ENCODE data around the gene SNX30.

SNX30 gene

DNA sequence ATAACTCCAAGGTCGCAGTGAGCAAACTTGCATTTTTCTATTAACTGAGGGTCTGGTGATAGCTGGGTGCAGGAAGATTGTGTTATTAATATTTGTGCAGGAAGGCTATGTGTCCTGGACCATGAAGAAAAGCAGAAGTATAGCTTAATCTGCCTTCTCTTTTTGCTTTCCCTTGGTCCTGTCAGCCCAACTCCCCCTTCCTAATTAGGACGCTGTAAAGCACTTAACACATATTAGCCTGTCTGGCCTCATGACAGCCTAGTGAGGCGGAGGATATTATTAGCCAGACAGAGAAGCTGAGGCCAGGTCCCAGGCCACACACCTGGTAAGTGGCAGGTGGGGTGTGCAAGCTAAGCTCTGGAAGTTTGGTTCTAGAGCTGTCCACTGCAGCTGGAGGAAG lies 110.6 kb downstream of the SNX30 start:
- no peak for DNase-seq

DNA sequence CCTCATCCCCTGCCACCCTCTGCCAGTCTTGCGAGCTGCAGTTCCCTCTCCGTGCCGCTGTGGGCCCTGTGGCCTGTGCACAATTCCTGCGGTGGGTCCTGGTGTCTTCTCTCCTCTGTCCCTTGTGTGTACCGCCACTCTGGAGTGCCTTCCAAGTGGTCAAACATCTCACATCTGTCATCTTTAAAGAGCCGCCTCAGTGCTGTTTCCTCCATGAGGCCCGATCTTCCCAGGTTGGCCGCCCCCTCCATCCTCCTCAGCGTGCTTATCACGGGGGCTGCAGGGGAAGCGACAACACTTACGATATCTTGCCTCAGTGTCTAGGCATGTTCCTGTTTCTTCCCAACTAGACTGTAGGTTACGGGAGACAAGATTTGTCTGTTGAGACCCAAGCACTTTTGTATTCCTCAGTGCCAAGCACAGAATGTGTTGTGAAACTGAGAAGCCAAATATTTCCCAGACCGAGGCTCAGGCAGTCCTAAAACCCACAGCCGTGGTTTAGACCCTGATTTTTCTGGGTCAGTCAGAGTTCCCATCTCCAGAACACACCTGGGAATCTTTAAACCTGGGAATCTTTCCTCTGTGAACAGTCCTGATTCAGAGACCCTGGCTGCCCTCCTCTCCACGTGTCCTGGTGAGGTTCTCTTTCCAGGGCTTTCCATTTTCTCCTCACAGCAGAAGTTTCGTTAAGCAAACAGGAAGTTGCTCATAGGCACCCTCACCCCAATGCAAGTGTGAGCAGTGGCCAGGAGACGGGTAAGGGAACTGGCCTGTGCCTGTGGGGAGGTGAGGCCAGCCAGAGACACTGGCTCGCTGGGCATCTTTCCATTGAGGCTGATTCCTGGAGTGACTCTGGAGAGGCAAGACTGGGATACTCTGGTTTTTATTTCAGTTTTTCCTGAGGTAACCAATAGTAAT lies 111.3 kb downstream of the SNX30 start:
- no peak for DNase-seq

DNA sequence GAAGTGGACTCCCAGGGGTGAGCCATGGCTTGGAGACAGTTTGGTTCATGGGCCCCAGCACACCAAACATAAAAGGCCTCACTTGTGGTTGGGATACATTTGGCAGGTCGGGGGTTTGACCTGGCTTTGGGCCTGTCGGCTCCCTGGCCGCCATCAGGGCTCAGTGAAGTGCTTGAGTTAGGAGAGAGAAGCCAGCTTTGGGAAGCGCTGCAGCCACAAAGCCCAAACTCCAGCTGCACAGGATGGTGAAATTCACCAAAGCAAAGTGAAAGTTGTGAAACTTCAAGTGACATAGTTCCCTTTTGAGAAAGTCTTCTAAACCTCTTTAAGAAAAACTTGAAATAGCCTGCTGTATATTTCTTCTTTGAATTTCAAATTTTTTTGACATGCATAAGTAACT lies 112.7 kb downstream of the SNX30 start:
- DNase-seq, result peak; percentile 11

DNA sequence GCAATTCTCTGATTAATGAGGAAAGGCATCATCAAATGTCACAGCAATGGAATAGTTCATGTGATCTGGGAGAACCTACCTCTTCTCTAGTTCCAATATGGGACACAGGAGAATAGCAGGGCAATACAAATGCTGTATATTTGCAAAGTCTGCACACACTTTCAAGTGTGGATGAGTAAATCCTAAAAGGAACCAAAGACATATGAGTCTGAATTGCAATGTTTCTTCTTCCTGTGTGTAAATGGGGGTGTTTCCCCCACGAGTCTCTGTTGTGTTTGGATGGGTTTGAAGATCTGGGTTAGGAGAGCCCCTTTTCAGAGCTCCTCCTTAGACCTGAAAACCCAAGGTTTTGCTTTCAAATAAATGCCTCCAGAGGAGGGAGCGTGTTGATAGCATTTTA lies 113.2 kb downstream of the SNX30 start:
- no peak for DNase-seq

DNA sequence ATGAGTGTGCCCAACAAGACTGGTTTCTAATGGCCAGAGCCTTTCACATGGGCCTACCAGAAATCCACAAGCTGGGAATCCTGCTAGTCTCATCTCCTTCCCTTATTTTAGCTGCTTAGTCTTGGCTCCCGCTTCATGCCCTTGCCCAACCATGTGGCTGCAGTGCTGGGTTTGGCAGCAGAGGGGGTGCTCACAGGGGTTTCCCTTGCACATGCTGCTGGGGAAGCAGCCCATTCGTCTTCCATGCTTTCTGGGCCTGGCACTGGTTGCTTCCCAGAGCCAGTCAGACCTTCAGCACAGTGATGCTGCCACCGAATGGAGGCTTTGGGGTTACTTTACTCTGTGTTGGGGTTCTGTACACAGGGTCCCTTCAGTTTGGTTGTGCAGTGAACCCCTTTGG lies 113.8 kb downstream of the SNX30 start:
- DNase-seq, result no peak

DNA sequence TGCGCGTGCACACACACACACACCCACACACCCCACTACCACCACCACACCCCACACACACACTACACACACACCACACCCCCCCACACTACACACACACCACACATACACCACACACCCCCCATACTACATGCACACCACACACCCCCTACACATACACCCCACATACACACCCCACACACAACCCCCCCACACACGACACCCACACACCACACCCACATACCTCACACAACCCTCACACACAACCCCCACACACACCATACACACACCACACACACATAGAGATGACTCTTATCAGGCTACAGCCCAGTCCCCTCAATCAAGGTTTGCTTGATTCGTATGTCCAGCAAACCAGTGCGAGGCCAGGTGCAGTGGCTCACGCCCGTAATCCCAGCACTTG lies 114.4 kb downstream of the SNX30 start:
- DNase-seq, result no peak

DNA sequence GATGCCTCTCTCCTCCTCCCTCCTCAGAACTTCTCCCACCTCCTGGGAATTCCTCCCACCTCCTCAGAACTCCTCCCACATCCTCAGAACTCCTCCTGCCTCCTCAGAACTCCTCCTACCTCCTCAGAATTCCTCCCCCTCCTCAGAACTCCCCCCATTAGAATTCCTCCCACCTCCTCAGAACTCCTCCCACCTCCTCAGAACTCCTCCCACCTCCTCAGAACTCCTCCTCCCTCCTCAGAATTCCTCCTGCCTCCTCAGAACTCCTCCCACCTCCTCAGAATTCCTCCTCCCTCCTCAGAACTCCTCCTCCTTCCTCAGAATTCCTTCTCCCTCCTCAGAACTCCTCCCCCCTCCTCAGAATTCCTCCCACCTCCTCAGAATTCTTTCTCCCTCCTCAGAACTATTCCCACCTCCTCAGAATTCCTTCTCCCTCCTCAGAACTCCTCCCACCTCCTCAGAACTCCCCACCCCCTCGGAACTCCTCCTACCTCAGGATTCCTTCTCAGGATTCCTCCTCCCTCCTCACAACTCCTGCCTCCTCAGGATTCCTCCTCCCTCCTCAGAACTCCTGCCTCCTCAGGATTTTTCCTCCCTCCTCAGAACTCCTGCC lies 116.2 kb downstream of the SNX30 start:
- DNase-seq, result peak; percentile 65

DNA sequence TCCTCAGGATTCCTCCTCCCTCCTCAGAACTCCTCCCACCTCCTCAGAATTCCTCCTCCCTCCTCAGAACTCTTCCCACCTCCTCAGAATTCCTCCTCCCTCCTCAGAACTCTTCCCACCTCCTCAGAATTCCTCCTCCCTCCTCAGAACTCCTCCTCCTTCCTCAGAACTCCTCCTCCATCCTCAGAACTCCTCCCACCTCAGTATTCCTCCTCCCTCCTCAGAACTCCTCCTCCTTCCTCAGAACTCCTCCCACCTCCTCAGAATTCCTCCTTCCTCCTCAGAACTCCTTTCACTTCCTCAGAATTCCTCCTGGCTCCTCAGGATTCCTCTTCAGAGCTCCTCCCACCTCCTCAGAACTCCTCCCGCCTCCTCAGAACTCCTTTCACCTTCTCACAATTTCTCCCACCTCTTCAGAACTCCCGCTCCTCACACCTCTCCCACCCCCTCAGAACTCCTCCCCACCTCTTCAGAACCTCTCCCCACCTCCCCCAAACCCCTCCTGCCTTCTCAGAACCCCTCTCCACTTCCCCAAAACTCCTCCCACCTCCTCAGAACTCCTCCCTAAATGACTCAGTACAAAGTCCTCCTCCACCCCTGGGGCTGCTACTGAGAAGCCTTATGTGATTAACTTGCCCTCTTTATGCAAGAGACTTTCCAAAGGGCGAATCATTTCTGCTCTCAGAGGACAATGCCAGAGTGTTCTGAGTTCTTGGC lies 116.9 kb downstream of the SNX30 start:
- DNase-seq, result peak; percentile 81

DNA sequence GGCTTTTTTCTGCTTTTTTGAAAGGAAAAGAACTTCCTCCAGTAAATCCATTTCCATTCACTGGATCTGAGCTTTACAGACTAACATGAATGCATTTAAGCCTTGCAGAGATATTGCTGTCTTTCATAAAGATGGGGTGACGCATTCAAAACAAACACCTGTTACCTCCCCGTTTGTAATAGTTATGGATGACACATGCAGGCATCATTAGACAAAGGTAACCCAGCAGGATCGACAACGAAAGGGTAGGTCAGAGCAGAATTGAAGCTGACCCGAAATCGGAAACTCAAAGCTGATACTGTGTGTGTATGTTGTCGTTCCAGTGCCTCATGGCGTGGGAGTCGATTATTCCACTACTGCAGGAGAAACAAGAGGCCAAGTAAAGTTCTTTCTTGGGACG lies 117.9 kb downstream of the SNX30 start:
- DNase-seq, result no peak

DNA sequence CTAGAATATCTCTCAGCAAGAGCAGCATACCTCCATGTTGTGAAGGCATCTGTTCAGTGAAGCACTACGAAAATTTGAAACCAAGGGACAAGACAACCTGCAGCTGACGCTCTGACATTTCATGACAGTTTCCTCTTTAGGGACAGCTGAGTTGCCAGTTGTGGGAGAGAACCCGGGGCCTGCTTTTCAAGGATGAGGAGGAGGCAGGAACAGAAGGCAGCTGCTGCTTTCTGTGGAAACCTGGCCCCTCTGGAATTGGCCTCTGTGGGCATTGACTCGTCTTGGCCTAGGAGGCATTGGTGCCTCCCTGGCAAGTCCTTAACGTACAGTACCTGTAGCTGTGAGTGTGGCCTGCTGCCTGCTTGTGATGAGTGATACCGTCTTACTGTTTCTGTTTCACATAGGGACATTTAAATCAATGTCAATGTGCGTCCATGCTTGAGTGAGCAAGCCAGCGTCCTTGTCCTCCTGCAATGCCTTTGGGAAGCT lies 118.5 kb downstream of the SNX30 start:
- DNase-seq, result no peak

DNA sequence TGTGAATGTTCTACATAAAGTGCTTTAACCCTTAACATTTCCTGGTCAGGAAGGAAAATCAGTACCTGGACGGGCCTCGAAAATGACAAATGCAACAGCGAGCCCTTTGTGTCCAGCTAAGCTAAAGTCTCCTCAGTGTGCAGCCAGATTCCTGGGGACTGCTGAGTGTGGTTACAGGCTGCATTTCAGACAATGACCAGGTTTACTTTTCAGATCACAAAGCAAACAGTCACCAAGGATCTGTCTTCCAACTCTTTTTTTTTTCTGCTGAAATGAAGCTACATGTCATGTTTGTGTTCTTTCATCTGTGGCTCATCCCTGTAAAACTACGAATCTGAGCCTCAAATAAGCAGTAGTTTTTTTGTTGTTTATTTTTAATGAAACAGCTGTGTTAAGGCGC lies 119.4 kb downstream of the SNX30 start:
- DNase-seq, result no peak

DNA sequence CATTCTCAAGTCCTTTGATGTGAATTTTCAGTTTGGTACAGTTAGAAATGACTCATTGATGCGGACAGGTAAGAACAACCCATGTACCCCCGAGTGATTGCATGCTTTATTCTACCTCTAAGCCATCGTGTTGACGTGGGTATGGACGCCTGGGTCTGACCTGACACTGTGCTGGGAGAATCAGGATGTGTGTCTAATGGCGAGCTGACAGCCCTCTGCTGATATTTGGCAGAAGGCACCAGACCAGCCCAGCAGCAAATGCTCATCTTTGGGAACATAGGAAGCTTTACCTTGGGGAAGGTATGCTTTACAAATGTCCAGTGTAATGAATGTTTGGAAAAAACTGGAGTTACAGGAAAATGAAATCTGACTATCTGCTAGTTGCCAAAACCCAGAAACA lies 120.0 kb downstream of the SNX30 start:
- no peak for DNase-seq

DNA sequence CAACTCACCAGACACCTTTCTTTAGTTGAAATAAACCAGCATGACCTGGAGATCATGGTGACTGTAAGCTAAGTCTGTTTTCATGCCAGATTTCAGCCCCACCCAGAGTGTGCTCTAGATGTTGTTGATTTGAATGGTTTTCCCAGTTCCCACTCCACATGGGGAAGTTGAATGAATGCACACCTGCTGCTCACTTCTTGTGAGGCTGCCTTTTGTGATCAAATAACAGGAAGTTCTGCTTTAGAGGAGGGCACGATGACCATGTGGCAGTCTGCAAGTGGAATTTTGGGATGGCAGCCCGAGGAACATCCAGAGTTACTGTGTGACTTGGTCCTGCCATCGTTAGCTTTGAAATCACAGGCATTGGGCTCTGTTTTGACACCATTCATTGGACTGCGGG lies 121.5 kb downstream of the SNX30 start:
- no peak for DNase-seq

DNA sequence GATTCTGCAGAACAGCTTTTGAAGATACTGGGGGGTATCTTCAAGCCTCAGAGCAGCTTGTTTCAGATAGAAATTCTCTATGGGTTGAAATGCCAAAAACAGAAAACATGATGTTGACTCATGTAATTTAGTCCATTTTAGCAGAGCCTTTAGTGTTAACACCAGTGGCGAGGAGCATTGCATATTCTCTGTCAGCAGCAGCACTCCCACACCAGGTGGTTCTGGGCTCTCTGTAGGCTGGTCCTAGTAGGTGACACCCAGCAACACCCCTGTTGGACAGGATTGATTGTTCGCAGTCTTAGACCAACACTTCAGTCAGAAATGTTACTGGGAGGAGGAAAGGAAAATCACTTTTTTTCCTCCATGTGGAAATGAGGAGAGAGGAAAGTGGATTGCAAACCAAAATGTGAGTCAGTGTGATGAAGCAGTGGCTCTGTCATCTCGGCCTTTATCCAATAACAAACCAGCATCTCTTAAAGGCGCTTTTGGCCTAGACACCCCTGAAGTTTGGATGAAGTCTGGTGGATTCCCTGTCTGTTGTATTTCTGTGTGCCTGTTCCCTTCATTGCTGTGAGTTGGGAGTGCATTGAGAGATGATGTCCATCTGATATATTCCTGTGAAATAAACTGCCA lies 123.3 kb downstream of the SNX30 start:
- peak; percentile 37 for DNase-seq

DNA sequence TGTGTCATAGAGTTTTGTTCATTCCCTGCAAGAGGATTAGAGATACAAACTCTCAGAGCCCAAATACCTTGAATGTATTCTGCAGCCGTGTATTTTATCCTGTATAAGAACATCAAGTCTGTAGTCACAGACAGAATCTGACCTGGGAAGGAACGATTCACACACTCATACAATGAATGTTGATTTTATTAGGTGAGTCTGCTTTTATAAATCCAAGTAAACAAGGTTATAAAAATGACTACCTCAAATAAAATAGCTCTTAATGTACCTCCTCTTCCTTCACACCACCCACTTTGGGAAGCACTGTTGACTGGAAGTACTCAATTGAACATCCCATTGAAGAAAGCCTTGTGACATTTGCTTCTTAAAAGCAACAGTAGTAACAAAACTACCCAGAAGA lies 128.2 kb downstream of the SNX30 start:
- no peak for DNase-seq

DNA sequence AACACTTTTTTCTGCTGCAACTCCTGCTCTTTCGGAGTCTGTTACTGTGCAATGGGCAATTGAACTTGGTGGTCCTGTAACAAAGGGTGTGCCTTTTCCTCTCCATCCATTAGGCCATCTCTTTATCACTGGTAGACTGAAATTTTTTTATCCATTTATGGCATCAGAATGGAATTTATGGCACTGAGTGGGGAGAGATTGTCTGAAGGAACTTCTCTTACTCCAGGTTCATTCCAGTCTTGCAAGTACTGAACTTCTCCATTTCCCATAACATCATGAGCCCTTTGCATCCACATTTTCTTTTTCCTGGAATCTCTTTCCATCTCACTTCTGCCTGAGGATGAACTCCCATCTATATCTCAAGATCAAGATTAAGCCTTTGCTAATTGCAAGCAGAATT lies 130.1 kb downstream of the SNX30 start:
- no peak for DNase-seq

DNA sequence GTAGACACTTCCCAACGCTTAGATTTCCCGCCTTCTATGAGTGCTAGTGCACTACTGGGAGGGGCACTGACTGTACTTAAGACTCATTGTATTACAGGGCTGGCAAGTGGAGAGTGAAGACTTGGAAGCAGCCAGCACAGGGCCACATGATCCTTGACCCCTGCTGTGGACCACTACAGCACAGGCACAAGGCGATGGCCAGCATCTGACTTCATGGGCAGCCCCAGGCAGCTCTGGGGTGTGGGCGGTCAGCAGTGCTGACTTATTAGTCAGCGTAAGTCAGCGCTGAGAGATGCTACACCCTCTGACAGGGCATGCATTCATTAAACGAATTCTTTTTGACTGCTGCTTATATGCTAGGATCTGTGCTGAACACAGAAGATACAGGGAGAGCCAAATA lies 130.8 kb downstream of the SNX30 start:
- peak; percentile 67 for DNase-seq

DNA sequence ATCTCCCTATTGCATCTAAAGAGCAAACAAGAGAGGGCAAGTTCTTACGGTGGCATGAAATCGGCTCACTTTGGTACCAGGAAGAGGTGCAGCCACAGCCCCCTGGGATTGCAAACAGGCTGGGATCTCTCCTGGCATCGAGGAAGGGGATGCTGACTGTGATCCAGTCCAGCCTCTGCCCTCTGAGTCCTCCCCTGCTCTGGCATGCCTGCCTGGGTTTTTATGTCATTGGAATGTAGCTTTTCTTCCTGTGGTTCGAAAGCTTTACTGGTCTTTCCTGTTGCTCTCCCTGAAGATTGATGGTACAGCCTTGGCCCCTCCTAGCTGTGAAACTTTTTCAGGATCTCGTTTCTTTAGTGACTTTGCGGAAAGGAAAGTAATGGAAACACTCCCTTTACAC lies 133.5 kb downstream of the SNX30 start:
- no peak for DNase-seq

DNA sequence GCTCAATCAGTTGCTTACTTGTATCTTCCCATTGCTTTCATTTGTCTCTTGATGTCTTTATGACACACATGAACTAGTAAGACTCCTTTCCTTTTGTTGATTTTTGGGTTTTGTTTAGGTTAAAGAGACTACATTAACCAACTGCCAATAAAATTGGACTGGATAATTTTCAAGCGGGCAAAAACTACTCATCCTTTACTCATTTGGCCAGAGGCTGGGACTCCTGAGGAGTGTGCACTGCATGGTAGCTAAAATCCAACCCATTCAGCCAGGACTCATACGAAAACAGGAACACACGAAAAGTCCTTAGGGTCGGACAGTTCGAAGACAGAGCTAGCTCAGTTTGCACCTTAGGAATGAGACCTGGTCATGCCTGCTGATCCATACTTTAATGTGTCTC lies 134.2 kb downstream of the SNX30 start:
- DNase-seq, result peak; percentile 3

DNA sequence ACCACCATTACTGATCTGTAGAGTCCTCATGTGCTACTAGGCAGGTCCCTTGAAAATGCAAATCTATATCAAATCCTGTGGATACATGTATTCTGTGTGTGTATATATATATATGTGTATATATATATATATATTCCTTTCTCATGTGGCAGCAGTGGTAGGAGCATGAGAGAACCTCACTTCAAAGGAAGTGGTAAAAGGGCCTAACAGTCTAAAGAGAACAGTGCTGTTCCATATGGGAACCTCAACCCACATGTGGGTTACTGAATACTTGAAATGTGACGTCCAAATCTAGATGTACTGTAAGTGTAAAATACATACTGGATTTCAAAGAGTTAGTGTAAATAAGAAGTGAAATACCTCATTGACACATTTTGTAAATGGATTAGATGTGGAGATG lies 134.8 kb downstream of the SNX30 start:
- DNase-seq, result no peak

DNA sequence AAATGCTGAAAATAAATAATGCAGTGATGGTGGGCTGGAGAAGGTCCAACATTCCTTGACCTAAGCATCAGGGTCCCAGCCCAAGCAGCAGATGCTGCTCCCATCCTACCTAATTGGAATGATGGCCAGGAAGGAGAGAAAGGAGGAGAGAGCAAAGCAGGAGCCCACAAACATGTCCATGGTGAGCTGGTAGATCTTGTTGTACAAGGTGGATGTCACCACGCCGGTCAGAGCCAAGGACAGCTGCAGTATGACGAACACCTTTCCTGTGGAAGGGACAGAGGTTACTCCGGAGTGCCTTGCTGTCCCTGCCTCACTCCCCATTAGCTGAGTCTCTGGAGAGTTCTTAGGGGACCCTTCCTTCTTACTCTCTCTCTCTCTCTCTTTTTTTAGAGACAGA lies 135.8 kb downstream of the SNX30 start:
- no peak for DNase-seq

DNA sequence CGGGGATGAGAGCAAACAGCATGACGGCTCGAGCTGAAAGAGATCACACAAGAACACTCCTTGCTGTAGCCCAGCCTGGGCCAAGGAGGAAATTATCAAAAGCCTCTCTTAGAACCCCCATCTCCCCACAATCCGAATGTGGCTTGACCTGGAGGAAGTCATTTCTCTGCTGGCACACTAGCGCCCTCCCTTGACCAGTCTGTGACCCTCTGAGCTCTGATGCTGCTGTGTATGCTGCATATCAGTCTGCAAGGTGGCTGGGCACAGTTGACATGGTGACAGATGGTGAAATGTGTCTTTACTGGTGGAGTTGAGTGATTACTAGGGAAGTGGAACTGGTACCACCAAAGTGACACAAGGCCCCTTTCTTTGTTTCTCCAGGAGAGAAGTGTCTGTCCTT lies 136.8 kb downstream of the SNX30 start:
- DNase-seq, result no peak

Measured in HCEC 1CT (cell line).